Loucy (cell line): ENCODE data around the gene PARN.

ENCODE experiments used
- H2AFZ ChIP-seq: fragments of 200-600 bp; sonication (generic); 2 replicates; pipeline ENCODE4 v1.6.0; 2016; ENCODE audit warnings: antibody characterized with exemption, mild to moderate bottlenecking, low read length, moderate library complexity
- H3F3A ChIP-seq: fragments of 200-600 bp; 2 replicates; pipeline ENCODE4 v1.6.0; 2016; ENCODE audit warnings: antibody characterized with exemption, low read depth, mild to moderate bottlenecking
- H3K27me3 ChIP-seq: fragments of 200-600 bp; sonication (generic); 2 replicates; pipeline ENCODE4 v1.6.1; 2014; ENCODE audit warnings: low read length, mild to moderate bottlenecking; ENCODE audit not compliant: insufficient read depth, poor library complexity, severe bottlenecking
- H3K36me3 ChIP-seq: fragments of 200-600 bp; sonication (generic); 2 replicates; pipeline ENCODE4 v1.6.1; 2016; ENCODE audit warnings: low read length; ENCODE audit not compliant: insufficient read depth
- H3K4me1 ChIP-seq: fragments of 200-600 bp; sonication (generic); 2 replicates; pipeline ENCODE4 v1.5.1; 2014; ENCODE audit warnings: low read length, mild to moderate bottlenecking; ENCODE audit not compliant: insufficient read depth, poor library complexity, severe bottlenecking
- H3K4me2 ChIP-seq: fragments of 200-600 bp; sonication (generic); 2 replicates; pipeline ENCODE4 v1.6.0; 2014; ENCODE audit warnings: antibody characterized with exemption, low read length, low read depth, mild to moderate bottlenecking; ENCODE audit not compliant: poor library complexity, severe bottlenecking
- H3K4me3 ChIP-seq: fragments of 200-600 bp; sonication (generic); 2 replicates; pipeline ENCODE4 v1.5.1; 2014; ENCODE audit warnings: low read length, mild to moderate bottlenecking, mixed read lengths; ENCODE audit not compliant: poor library complexity, severe bottlenecking
- H3K79me2 ChIP-seq: fragments of 200-600 bp; sonication (generic); 2 replicates; pipeline ENCODE4 v1.6.1; 2014; ENCODE audit warnings: low read length; ENCODE audit not compliant: insufficient read depth
- H3K9ac ChIP-seq: fragments of 200-600 bp; sonication (generic); 2 replicates; pipeline ENCODE4 v1.6.0; 2014; ENCODE audit warnings: mild to moderate bottlenecking, low read depth, low read length, moderate library complexity; ENCODE audit not compliant: poor library complexity, severe bottlenecking
- H3K9me2 ChIP-seq: fragments of 200-600 bp; sonication (generic); replicated peaks from 2 replicates; pipeline ENCODE4 v1.6.1; 2016; ENCODE audit warnings: low read depth, low read length, mixed read lengths
- H3K9me3 ChIP-seq: fragments of 200-600 bp; sonication (generic); 2 replicates; pipeline ENCODE4 v1.6.1; 2014; ENCODE audit warnings: mild to moderate bottlenecking, antibody characterized with exemption, low read length, low read depth; ENCODE audit not compliant: insufficient read depth
- H4K20me1 ChIP-seq: fragments of 200-600 bp; sonication (generic); 2 replicates; pipeline ENCODE4 v1.6.0; 2014; ENCODE audit warnings: antibody characterized with exemption, low read length, mild to moderate bottlenecking; ENCODE audit not compliant: insufficient read depth, poor library complexity, severe bottlenecking
- CTCF ChIP-seq: fragments of 200-600 bp; sonication (generic); conservative IDR thresholded peaks from 2 replicates; pipeline ENCODE4 v1.5.1; 2014; ENCODE audit warnings: mild to moderate bottlenecking, antibody characterized with exemption, low read length
- EZH2phosphoT487 ChIP-seq: fragments of 200-600 bp; IDR thresholded peaks from 2 replicates; pipeline ENCODE4 v1.6.1; 2018; ENCODE audit warnings: antibody characterized with exemption, mild to moderate bottlenecking, moderate library complexity, borderline replicate concordance

Gene PARN

GRCh38 chr16:14611660-14612059, 18.4 kb downstream of the PARN start:
- no peaks in the 10 kb centered on the region for H3K9me3 ChIP-seq
- TF ChIP-seq EZH2phosphoT487 (no peak), CTCF (no peak)
- H3K36me3 ChIP-seq: peaks cover 22% of the 10 kb centered on the region; the same call in 1 of the 2 replicates
- H3K27me3 ChIP-seq: no peaks in the 10 kb centered on the region
- no peak overlapping the region for H3K4me2 ChIP-seq
- H4K20me1 ChIP-seq: no peaks in the 10 kb centered on the region
- H3K9me2 ChIP-seq: no peaks in the 10 kb centered on the region
- no peaks in the 10 kb centered on the region for H3K4me1 ChIP-seq
- no peaks in the 10 kb centered on the region for H3F3A ChIP-seq
- H2AFZ ChIP-seq: no peak overlapping the region
- no peaks in the 10 kb centered on the region for H3K79me2 ChIP-seq
- H3K9ac ChIP-seq: no peak overlapping the region
- H3K4me3 ChIP-seq: no peak overlapping the region

GRCh38 chr16:14609716-14610115, 20.3 kb downstream of the PARN start:
- Histone ChIP-seq H3K79me2 (no peaks in the 10 kb centered on the region), H3K9me2 (no peaks in the 10 kb centered on the region), H3K4me2 (no peak overlapping the region), H3K27me3 (no peaks in the 10 kb centered on the region), H3K4me3 (no peak overlapping the region), H3K36me3 (peaks cover 30% of the 10 kb centered on the region; the same call in 1 of the 2 replicates), H3K9ac (no peak overlapping the region), H3K4me1 (no peaks in the 10 kb centered on the region), H4K20me1 (no peaks in the 10 kb centered on the region), H2AFZ (no peak overlapping the region), H3F3A (no peaks in the 10 kb centered on the region), H3K9me3 (no peaks in the 10 kb centered on the region)
- TF ChIP-seq CTCF (no peak), EZH2phosphoT487 (no peak)

- Histone ChIP-seq H3K4me3 (no peak overlapping the region), H2AFZ (no peak overlapping the region), H3K4me2 (no peak overlapping the region), H3K9ac (no peak overlapping the region), H3F3A (no peaks in the 10 kb centered on the region), H3K36me3 (peaks cover 30% of the 10 kb centered on the region; the same call in 1 of the 2 replicates), H3K9me3 (no peaks in the 10 kb centered on the region), H4K20me1 (no peaks in the 10 kb centered on the region), H3K4me1 (no peaks in the 10 kb centered on the region), H3K27me3 (no peaks in the 10 kb centered on the region), H3K79me2 (no peaks in the 10 kb centered on the region), H3K9me2 (no peaks in the 10 kb centered on the region)
- TF ChIP-seq EZH2phosphoT487 (no peak), CTCF (no peak)
Observed at GRCh38 chr16:14608604-14609003, 21.5 kb downstream of the PARN start.
